ENCODE measurements around the gene HID1.

HID1 gene

DNA sequence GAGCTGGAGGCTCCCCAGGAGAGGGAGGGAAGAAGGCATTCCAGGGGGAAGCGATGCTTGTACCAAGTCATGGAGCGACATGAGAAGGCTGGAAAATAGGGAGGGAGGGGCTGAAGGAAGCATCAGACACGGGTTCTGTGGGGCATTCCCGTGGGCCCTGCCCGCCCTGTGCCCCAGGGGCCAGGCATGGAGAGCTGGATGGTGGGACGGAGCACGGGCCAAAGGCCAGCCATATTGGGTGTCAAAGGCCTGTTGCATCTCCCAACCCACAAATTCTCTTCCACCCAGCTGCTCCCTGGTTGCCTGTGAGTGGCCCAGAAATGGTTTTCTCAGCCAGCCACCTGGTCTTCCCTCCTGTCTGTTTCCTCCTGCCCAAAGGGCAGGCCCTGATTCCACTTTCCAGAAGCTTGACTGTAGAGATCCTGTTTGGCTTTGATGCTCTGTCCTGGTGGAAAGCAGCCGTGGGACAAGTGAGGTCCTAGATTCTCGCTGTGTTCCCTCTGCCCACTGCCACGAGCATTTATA lies 18.1 kb upstream of the HID1 start:
- no peak for TF ChIP-seq PPARA (CRISPR knock-in tag; IDR thresholded peaks at IDR 0.05; ENCODE audit: borderline replicate concordance)
- TF ChIP-seq ZNF70 (CRISPR knock-in tag; IDR thresholded peaks at IDR 0.05): no peak
- TF ChIP-seq OSR1 (CRISPR knock-in tag; IDR thresholded peaks at IDR 0.05): no peak
- TF ChIP-seq, protein P1, sequence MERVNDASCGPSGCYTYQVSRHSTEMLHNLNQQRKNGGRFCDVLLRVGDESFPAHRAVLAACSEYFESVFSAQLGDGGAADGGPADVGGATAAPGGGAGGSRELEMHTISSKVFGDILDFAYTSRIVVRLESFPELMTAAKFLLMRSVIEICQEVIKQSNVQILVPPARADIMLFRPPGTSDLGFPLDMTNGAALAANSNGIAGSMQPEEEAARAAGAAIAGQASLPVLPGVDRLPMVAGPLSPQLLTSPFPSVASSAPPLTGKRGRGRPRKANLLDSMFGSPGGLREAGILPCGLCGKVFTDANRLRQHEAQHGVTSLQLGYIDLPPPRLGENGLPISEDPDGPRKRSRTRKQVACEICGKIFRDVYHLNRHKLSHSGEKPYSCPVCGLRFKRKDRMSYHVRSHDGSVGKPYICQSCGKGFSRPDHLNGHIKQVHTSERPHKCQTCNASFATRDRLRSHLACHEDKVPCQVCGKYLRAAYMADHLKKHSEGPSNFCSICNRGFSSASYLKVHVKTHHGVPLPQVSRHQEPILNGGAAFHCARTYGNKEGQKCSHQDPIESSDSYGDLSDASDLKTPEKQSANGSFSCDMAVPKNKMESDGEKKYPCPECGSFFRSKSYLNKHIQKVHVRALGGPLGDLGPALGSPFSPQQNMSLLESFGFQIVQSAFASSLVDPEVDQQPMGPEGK (CRISPR knock-in tag; IDR thresholded peaks at IDR 0.05; ENCODE audit: borderline replicate concordance): no peak
- TF ChIP-seq ZFP30 (CRISPR knock-in tag; IDR thresholded peaks at IDR 0.05): no peak
- TF ChIP-seq TOX (CRISPR knock-in tag; IDR thresholded peaks at IDR 0.05; ENCODE audit: borderline replicate concordance): no peak
- no peak for TF ChIP-seq ISL1 (CRISPR knock-in tag; IDR thresholded peaks at IDR 0.05)
- TF ChIP-seq, protein P2, sequence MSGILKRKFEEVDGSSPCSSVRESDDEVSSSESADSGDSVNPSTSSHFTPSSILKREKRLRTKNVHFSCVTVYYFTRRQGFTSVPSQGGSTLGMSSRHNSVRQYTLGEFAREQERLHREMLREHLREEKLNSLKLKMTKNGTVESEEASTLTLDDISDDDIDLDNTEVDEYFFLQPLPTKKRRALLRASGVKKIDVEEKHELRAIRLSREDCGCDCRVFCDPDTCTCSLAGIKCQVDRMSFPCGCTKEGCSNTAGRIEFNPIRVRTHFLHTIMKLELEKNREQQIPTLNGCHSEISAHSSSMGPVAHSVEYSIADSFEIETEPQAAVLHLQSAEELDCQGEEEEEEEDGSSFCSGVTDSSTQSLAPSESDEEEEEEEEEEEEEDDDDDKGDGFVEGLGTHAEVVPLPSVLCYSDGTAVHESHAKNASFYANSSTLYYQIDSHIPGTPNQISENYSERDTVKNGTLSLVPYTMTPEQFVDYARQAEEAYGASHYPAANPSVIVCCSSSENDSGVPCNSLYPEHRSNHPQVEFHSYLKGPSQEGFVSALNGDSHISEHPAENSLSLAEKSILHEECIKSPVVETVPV (CRISPR knock-in tag; IDR thresholded peaks at IDR 0.05): no peak
- no peak for TF ChIP-seq ZC3H10 (CRISPR knock-in tag; IDR thresholded peaks at IDR 0.05)
- TF ChIP-seq GLIS3 (CRISPR knock-in tag; IDR thresholded peaks at IDR 0.05): no peak
- no peak for TF ChIP-seq ZFP3 (CRISPR knock-in tag; IDR thresholded peaks at IDR 0.05)
- no peak for TF ChIP-seq TCF4 (CRISPR knock-in tag; IDR thresholded peaks at IDR 0.05; ENCODE audit: borderline replicate concordance)
- TF ChIP-seq SNAI2 (CRISPR knock-in tag; IDR thresholded peaks at IDR 0.05): no peak
- TF ChIP-seq, protein P3, sequence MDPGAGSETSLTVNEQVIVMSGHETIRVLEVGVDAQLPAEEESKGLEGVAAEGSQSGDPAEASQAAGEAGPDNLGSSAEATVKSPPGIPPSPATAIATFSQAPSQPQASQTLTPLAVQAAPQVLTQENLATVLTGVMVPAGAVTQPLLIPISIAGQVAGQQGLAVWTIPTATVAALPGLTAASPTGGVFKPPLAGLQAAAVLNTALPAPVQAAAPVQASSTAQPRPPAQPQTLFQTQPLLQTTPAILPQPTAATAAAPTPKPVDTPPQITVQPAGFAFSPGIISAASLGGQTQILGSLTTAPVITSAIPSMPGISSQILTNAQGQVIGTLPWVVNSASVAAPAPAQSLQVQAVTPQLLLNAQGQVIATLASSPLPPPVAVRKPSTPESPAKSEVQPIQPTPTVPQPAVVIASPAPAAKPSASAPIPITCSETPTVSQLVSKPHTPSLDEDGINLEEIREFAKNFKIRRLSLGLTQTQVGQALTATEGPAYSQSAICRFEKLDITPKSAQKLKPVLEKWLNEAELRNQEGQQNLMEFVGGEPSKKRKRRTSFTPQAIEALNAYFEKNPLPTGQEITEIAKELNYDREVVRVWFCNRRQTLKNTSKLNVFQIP (CRISPR knock-in tag; IDR thresholded peaks at IDR 0.05; ENCODE audit: borderline replicate concordance, low read depth): no peak
- TF ChIP-seq, protein P4, sequence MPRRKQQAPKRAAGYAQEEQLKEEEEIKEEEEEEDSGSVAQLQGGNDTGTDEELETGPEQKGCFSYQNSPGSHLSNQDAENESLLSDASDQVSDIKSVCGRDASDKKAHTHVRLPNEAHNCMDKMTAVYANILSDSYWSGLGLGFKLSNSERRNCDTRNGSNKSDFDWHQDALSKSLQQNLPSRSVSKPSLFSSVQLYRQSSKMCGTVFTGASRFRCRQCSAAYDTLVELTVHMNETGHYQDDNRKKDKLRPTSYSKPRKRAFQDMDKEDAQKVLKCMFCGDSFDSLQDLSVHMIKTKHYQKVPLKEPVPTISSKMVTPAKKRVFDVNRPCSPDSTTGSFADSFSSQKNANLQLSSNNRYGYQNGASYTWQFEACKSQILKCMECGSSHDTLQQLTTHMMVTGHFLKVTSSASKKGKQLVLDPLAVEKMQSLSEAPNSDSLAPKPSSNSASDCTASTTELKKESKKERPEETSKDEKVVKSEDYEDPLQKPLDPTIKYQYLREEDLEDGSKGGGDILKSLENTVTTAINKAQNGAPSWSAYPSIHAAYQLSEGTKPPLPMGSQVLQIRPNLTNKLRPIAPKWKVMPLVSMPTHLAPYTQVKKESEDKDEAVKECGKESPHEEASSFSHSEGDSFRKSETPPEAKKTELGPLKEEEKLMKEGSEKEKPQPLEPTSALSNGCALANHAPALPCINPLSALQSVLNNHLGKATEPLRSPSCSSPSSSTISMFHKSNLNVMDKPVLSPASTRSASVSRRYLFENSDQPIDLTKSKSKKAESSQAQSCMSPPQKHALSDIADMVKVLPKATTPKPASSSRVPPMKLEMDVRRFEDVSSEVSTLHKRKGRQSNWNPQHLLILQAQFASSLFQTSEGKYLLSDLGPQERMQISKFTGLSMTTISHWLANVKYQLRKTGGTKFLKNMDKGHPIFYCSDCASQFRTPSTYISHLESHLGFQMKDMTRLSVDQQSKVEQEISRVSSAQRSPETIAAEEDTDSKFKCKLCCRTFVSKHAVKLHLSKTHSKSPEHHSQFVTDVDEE (CRISPR knock-in tag; IDR thresholded peaks at IDR 0.05): no peak
- TF ChIP-seq, protein P5, sequence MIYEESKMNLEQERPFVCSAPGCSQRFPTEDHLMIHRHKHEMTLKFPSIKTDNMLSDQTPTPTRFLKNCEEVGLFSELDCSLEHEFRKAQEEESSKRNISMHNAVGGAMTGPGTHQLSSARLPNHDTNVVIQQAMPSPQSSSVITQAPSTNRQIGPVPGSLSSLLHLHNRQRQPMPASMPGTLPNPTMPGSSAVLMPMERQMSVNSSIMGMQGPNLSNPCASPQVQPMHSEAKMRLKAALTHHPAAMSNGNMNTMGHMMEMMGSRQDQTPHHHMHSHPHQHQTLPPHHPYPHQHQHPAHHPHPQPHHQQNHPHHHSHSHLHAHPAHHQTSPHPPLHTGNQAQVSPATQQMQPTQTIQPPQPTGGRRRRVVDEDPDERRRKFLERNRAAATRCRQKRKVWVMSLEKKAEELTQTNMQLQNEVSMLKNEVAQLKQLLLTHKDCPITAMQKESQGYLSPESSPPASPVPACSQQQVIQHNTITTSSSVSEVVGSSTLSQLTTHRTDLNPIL (CRISPR knock-in tag; IDR thresholded peaks at IDR 0.05; ENCODE audit: low read depth): no peak
- no peak for TF ChIP-seq ESRRG (CRISPR knock-in tag; IDR thresholded peaks at IDR 0.05)

DNA sequence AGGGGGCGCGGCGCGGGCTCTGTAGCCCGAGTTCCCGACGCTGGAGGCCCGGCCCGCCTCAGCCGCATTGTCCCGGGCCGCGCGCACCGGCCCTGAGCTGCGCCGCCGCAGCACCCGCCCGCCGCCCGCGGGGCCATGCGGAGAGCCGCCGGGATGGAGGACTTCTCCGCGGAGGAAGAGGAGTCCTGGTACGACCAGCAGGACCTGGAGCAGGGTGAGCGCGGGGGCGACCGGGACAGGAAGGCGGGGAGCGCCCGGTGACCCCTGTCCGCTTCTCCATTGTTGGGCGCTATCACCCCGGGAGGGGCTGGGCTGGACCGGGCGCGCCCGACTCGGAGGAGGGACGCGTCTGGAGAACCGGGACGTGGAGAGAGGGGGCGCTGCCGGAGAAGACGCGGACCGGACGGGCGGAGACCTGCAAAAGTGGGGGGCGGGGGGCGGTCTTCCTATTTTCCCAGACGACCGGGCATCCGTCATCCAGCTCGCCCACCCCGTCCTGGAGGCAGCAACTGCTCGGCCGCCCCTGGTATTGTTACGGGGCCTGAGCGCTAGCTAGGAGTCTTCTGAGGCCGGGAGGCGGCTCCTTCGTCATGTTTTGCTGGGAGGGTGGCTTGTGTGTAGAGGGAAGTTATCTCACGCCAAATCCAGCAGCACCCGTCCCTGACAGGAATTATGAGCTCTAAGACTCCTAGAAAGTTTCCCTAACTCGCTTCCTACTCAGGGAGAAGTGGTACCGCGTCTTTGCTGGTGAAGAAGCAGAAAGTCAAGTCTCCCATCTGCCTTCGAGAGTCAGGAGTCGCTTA lies 15.6 kb upstream of the HID1 start:
- peak; percentile 78 for ATAC-seq
- TF ChIP-seq TOX (CRISPR knock-in tag; IDR thresholded peaks at IDR 0.05; ENCODE audit: borderline replicate concordance): no peak
- TF ChIP-seq ISL1 (CRISPR knock-in tag; IDR thresholded peaks at IDR 0.05): no peak
- TF ChIP-seq RARB (CRISPR knock-in tag; IDR thresholded peaks at IDR 0.05): no peak
- TF ChIP-seq, protein P1 (CRISPR knock-in tag; IDR thresholded peaks at IDR 0.05; ENCODE audit: borderline replicate concordance): peak; percentile 84; the same call in 1 of the 2 replicates
- TF ChIP-seq, protein P4 (CRISPR knock-in tag; IDR thresholded peaks at IDR 0.05): 0 out of 2 replicates have a peak, but pooled peaks have one; percentile 2
- no peak for TF ChIP-seq ZFP30 (CRISPR knock-in tag; IDR thresholded peaks at IDR 0.05)
- peak; percentile 53; the same call in 1 of the 2 replicates for TF ChIP-seq ZNF8 (CRISPR knock-in tag; IDR thresholded peaks at IDR 0.05)
- TF ChIP-seq BACH2 (CRISPR knock-in tag; IDR thresholded peaks at IDR 0.05; ENCODE audit: borderline replicate concordance): no peak; the same call in 1 of the 2 replicates
- 0 out of 2 replicates have a peak, but pooled peaks have one; percentile 38 for TF ChIP-seq ZFP3 (CRISPR knock-in tag; IDR thresholded peaks at IDR 0.05)
- TF ChIP-seq, protein P5 (CRISPR knock-in tag; IDR thresholded peaks at IDR 0.05; ENCODE audit: low read depth): no peak
- no peak for TF ChIP-seq TCF4 (CRISPR knock-in tag; IDR thresholded peaks at IDR 0.05; ENCODE audit: borderline replicate concordance)
- no peak for TF ChIP-seq ARNTL (CRISPR knock-in tag; IDR thresholded peaks at IDR 0.05; ENCODE audit: borderline replicate concordance, low read depth)
- no peak; the same call in 1 of the 2 replicates for TF ChIP-seq ZNF70 (CRISPR knock-in tag; IDR thresholded peaks at IDR 0.05)

More for the DNA sequence above, 18.1 kb upstream of the HID1 start:
- no peak for ATAC-seq

All from SK-N-SH treated with all-trans-retinoic acid at 6 μM for 48 hours (cell line).